Upper lobe of left lung (tissue), 6 donors: Measurements from ENCODE around the gene LLCFC1. TPM values are rescaled to one million over a fixed set of nuclear protein-coding genes. Genes with fewer than 3 reads are reported as not detected.

Experiments used
- ATAC-seq, 2 donors: fragments of 200-7000 bp; cut with Tn5 transposase; one replicate each; pipeline ENCODE4 v1.9.1; 2022; ENCODE audit warnings: mild to moderate bottlenecking in 2 of 2, moderate library complexity in 2 of 2; ENCODE audit not compliant: low FRiP score in 2 of 2
- DNase-seq, 2 donors: peaks; one replicate each; pipeline ENCODE4 v3.0.0-alpha.2; 2019 to 2020
- H3K27ac ChIP-seq, 4 donors: fragments of 200-600 bp; sonication (generic); one replicate each; pipeline ENCODE4 v1.5.1; 2016 to 2019
- H3K27me3 ChIP-seq, 4 donors: fragments of 200-600 bp; sonication (generic); one replicate each; pipeline ENCODE4 v1.5.1; 2017 to 2019
- H3K36me3 ChIP-seq, 4 donors: fragments of 200-600 bp; sonication (generic); one replicate each; pipeline ENCODE4 v1.5.1; 2016 to 2019
- H3K4me1 ChIP-seq, 4 donors: fragments of 200-600 bp; sonication (generic); one replicate each; pipeline ENCODE4 v1.5.1; 2018 to 2019
- H3K4me3 ChIP-seq, 4 donors: fragments of 200-600 bp; sonication (generic); one replicate each; pipeline ENCODE4 v1.5.1; 2017 to 2019; ENCODE audit warnings: mild to moderate bottlenecking in 2 of 4, moderate library complexity in 1 of 4
- H3K9me3 ChIP-seq, 4 donors: fragments of 200-600 bp; sonication (generic); one replicate each; pipeline ENCODE4 v1.5.1; 2018 to 2019
- CTCF ChIP-seq, 6 experiments: fragments of 450-650 bp in 4 of 6; fragments of 200-600 bp in 2 of 6; sonication (generic) in 2 of 6; IDR thresholded peaks; one replicate each; pipeline ENCODE4 v1.5.1; 2016 to 2019; ENCODE audit warnings: antibody characterized with exemption in 6 of 6
- EP300 ChIP-seq, 4 donors: sonication (generic); formaldehyde crosslinking; IDR thresholded peaks; one replicate each; pipeline ENCODE4 v1.5.1; 2017; ENCODE audit warnings: antibody characterized with exemption in 4 of 4, control low read depth in 2 of 4
- POLR2A ChIP-seq, 4 donors: fragments of 450-650 bp; IDR thresholded peaks; one replicate each; pipeline ENCODE4 v1.5.1; 2016 to 2017; ENCODE audit warnings: antibody characterized with exemption in 4 of 4, mild to moderate bottlenecking in 2 of 4
- POLR2AphosphoS5 ChIP-seq, 2 donors: sonication (generic); formaldehyde crosslinking; IDR thresholded peaks; one replicate each; pipeline ENCODE4 v1.5.1; 2017; ENCODE audit warnings: antibody characterized with exemption in 2 of 2
- WGBS, 2 donors: methylation state at CpG; one replicate each; pipeline ENCODE4 v1.1.5; 2017 to 2018; 5-methylcytosine and 5-hydroxymethylcytosine counted together
- total RNA-seq, 6 donors: library from RNA; depleted of rRNA in 4 of 6; stranded (reverse); fragments of >200 nt in 4 of 6; gene quantifications; one replicate each; pipeline versions ENCODE4 v1.1.0 to v1.2.1, GENCODE V29; 2016 to 2021
- donor health status: DM: no; HTN: no; CAD: no; lungs with moderate emphysema.
- donor health status: DM: no; HTN: yes; CAD: no; lungs with severe emphysema.

The LLCFC1 gene
- total RNA-seq, 6 donors from 2014 or later, result not detected

- Histone ChIP-seq H3K27me3 (no peaks in the 10 kb centered on the region), H3K9me3 (no peaks in the 10 kb centered on the region), H3K4me3 (no peak overlapping the region), H3K4me1 (no peaks in the 10 kb centered on the region), H3K27ac (no peak overlapping the region), H3K36me3 (no peaks in the 10 kb centered on the region)
- no peak for TF ChIP-seq POLR2AphosphoS5 (IDR thresholded peaks at IDR 0.05)
- TF ChIP-seq POLR2A (IDR thresholded peaks at IDR 0.05), result no peak
- TF ChIP-seq CTCF (IDR thresholded peaks at IDR 0.05), result no peak
- TF ChIP-seq EP300 (IDR thresholded peaks at IDR 0.05), result no peak
- DNase-seq, result no peak
- ATAC-seq, result no peak
- WGBS, 2 donors, result 74 to 82% methylated on average over 5 of the region's 5 CpGs
These were observed 46.3 kb upstream of the LLCFC1 start for GRCh38 chr7:142892951-142893350.

- no peak for TF ChIP-seq POLR2A (IDR thresholded peaks at IDR 0.05)
- no peak for TF ChIP-seq POLR2AphosphoS5 (IDR thresholded peaks at IDR 0.05)
- TF ChIP-seq CTCF (IDR thresholded peaks at IDR 0.05), result no peak
- TF ChIP-seq EP300 (IDR thresholded peaks at IDR 0.05), result no peak
- DNase-seq (no peak), ATAC-seq (no peak)
- Histone ChIP-seq H3K27ac (no peak overlapping the region), H3K4me3 (no peak overlapping the region), H3K36me3 (no peaks in the 10 kb centered on the region), H3K27me3 (no peaks in the 10 kb centered on the region), H3K4me1 (no peaks in the 10 kb centered on the region), H3K9me3 (no peaks in the 10 kb centered on the region)
- WGBS, 2 donors, result 61 to 77% methylated on average over 12 of the region's 12 CpGs
These were observed 44.9 kb upstream of the LLCFC1 start for GRCh38 chr7:142894112-142894984.

- Histone ChIP-seq H3K36me3 (no peaks in the 10 kb centered on the region), H3K4me1 (no peaks in the 10 kb centered on the region), H3K9me3 (no peaks in the 10 kb centered on the region), H3K27me3 (no peaks in the 10 kb centered on the region), H3K27ac (no peak overlapping the region), H3K4me3 (no peak overlapping the region)
- ATAC-seq (no peak), DNase-seq (no peak)
- 53 to 54% methylated on average over 6 of the region's 6 CpGs for WGBS, 2 donors
- TF ChIP-seq POLR2AphosphoS5 (IDR thresholded peaks at IDR 0.05), result no peak
- no peak for TF ChIP-seq CTCF (IDR thresholded peaks at IDR 0.05)
- no peak for TF ChIP-seq EP300 (IDR thresholded peaks at IDR 0.05)
- no peak for TF ChIP-seq POLR2A (IDR thresholded peaks at IDR 0.05)
These were observed 44.2 kb upstream of the LLCFC1 start for GRCh38 chr7:142894985-142895593.

GRCh38 chr7:142896151-142896550 is 43.1 kb upstream of the LLCFC1 start:
- H3K27ac ChIP-seq, result no peak overlapping the region
- DNase-seq (no peak), ATAC-seq (no peak)
- no peak overlapping the region for H3K4me3 ChIP-seq
- WGBS, 2 donors, result 91 to 95% methylated on average over 3 of the region's 3 CpGs
- H3K27me3 ChIP-seq, result no peaks in the 10 kb centered on the region
- no peaks in the 10 kb centered on the region for H3K4me1 ChIP-seq
- no peak for TF ChIP-seq EP300 (IDR thresholded peaks at IDR 0.05)
- no peak for TF ChIP-seq POLR2A (IDR thresholded peaks at IDR 0.05)
- no peak for TF ChIP-seq POLR2AphosphoS5 (IDR thresholded peaks at IDR 0.05)
- TF ChIP-seq CTCF (IDR thresholded peaks at IDR 0.05), result no peak
- H3K36me3 ChIP-seq, result no peaks in the 10 kb centered on the region
- H3K9me3 ChIP-seq, result no peaks in the 10 kb centered on the region
